GM03348 (cell line): ENCODE data around the gene SNRNP25.
"Not testable (repeated sequence)": the region's sequence is repeated elsewhere in the genome, so short reads cannot be mapped to it uniquely, and the experiment has no call there.

Experiments used
- DNase-seq: peaks from one replicate; pipeline ENCODE4 v3.0.0; 2012; ENCODE audit warnings: low spot score

The SNRNP25 gene

DNA sequence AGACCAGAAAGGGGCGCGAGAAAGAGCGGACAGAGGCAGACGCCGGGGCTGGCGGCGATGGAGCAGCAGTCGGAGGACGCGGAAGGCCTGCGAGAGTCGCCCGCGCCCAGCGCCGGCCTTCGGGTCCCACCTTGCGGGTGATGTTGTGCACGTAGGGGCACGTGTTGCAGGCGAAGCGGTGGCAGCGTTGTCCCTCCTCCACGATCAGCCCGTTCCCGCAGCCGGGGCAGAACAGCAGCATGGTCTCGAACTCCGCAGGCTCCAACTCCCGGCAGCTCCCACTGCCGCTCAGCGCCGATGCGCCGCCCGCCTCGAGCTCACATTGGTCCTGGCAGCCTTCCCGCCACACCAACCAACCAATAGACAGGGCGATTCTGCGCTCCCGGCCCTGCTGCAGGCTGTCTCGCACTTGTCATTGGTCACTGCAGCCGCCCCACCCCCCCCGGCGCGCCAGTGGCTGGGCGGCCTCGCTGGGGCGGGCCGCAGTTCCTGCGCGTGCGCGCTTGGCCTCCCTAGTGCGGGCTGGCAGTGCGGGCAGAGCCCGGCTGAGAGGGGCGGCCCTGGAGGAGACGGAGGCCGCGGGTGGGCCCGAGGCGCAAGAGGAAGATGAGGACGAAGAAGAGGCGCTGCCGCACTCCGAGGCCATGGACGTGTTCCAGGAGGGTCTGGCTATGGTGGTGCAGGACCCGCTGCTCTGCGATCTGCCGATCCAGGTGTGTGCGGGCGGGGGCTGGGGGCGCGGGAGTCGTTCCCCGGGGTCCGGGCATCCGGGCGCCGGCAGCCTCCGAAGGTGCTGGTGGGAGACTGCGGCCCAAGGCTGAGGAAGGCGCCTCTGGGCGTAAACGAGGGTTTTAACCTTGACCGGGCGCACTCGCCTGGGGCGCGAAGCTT, at the start of gene SNRNP25, which contains the start of gene POLR3K:
Gene SNRNP25 (plus strand): TSS at position 483 of the 891 bp plus-strand sequence. CDS start 189 bp downstream, at position 672.
Gene POLR3K (minus strand): TSS at position 263 of the 891 bp plus-strand sequence. CDS start 22 bp downstream, at position 241.
- DNase-seq: peak; percentile 100

DNA sequence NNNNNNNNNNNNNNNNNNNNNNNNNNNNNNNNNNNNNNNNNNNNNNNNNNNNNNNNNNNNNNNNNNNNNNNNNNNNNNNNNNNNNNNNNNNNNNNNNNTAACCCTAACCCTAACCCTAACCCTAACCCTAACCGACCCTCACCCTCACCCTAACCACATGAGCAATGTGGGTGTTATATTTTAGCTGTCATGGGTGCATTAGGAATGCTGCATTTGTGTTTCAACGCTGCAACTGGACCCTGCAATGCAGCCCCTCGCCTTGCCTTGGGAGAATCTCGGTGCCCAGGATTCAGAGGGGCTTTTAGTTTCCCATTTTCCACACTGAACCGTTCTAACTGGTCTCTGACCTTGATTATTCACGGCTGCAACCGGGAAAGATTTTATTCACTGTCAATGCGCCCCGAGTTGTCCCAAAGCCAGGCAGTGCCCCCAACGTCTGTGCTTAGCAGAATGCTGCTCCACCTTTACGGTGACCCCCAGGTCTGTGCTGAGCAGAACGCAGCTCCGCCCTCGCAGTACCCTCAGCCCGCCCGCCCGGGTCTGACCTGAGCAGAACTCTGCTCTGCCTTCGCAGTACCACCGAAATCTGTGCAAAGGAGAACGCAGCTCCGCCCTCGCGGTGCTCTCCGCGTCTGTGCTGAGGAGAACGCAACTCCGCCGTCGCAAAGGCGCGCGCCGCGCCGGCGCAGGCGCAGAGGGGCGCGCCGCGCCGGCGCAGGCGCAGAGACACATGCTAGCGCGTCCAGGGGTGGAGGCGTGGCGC, 43.5 kb upstream of the SNRNP25 start:
- DNase-seq: no peak

DNA sequence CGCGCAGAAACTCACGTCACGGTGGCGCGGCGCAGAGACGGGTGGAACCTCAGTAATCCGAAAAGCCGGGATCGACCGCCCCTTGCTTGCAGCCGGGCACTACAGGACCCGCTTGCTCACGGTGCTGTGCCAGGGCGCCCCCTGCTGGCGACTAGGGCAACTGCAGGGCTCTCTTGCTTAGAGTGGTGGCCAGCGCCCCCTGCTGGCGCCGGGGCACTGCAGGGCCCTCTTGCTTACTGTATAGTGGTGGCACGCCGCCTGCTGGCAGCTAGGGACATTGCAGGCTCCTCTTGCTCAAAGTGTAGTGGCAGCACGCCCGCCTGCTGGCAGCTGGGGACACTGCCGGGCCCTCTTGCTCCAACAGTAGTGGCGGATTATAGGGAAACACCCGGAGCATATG, 42.9 kb upstream of the SNRNP25 start:
- not testable (repeated sequence) for DNase-seq

DNA sequence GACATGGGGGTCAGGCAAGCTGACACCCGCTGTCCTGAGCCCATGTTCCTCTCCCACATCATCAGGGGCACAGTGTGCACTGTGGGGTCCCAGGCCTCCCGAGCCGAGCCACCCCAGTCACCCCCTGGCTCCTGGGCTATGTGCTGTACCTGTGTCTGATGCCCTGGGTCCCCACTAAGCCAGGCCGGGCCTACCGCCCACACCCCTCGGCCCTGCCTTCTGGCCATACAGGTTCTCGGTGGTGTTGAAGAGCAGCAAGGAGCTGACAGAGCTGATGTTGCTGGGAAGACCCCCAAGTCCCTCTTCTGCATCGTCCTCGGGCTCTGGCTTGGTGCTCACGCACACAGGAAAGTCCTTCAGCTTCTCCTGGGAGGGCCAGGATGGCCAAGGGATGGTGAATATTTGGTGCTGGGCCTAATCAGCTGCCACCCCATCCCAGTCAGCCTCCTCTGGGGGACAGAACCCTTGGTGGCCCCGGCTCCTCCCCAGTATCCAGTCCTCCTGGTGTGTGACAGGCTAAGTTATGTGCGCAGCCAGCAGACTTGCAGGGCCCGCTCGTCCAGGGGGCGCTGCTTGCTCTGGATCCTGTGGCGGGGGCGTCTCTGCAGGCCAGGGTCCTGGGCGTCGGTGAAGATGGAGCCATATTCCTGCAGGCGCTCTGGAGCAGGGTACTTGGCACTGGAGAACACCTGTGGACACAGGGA, 36.4 kb upstream of the SNRNP25 start:
- not testable (repeated sequence) for DNase-seq

DNA sequence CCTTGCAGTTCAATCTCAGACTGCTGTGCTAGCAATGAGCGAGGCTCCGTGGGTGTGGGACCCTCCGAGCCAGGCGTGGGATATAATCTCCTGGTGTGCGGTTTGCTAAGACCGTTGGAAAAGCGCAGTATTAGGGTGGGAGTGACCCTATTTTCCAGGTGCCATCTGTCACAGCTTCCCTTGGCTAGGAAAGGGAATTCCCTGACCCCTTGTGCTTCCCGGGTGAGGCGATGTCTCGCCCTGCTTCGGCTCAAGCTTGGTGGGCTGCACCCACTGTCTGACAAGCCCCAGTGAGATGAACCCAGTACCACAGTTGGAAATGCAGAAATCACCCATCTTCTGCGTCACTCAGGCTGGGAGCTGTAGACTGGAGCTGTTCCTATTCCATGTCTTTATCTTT, 32.7 kb upstream of the SNRNP25 start:
- not testable (repeated sequence) for DNase-seq

DNA sequence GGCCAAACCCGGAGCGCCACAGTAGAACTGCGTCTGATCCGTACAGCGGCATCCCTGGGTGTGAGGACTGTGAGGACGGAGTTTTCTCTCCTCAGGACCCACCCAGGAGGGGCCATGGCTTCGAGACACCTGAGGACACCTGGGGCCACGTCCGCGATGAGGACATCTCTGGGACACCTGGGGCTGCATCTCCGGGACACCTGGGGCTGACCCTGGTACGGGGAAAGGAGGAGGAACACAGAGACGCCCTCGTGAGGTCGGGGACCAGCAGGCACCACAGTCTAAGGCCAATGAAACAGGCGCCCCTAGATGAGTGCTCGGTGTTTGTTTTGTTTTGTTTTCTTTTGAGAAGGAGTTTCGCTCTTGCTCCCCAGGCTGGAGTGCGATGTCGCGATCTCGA, 29.5 kb upstream of the SNRNP25 start:
- not testable (repeated sequence) for DNase-seq

DNA sequence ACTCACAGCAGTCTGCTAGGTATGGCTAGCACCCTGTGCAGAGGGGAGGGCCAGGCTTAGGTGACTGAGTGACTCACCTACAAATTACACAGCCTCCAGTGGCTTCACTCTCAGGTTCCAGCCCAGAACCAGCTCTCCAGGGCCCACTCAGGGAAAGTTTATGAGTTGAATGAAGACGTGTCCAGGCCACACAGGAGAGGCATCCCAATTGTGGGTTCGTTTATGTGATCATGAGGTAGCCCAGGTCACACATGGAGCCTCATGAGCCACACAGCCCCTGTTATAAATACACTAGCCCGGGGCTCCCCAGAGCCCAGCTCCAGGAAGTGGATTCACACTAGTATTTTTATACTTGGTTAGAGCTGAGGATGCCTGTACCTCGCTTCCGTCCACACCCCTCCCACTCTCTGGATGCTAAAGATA, 27.7 kb upstream of the SNRNP25 start:
- DNase-seq: not testable (repeated sequence)

DNA sequence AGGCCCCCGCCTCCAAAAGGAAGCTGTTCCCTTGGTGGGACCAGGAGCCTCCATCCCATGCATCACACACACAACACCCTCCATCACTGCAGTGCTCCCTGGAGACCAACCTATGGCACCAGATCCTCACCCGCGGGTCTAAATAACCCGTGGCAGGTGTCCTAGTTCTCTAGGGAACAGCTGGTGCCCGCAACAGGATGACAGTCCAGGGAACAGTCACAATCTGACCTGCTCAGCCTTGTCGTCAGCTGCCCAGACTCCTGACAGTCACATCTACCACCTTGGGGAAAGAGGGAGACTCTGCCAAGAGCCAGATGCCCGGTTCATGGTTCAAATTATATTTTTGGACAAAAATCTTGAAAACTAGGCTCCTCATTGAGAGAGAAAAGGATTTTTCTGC, 23.0 kb upstream of the SNRNP25 start:
- DNase-seq: not testable (repeated sequence)

DNA sequence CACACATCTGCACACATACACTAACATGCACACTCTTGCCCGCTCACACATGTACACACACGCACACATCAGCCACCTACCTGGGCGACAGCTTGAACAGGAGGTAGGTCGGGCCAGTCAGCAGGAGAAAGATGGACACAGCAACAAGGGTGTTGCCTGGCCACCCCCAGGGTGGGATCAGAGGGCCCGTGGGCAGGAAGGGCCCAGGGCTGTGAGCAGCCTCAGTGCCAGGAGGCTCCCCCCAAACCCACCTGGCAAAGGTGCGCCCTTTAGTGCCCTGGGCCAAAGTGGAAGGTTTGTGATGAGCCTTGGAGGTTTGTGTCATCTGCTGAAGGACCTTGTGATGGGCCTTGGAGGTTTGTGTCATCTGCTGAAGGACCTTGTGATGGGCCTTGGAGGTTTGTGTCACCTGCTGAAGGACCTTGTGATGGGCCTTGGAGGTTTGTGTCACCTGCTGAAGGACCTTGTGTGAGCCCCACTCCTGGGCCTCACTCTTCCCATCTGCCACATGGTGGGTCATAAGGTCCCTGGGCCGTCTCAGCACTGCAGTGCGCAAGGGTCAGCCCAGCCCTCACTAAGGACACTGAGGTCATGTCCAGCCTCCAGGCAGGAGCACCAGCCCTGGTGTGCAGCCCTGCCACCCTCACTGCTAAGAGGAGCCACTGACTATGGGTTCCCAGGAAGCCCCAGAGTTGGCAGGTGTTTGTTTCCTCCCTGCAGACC, 20.3 kb upstream of the SNRNP25 start:
- not testable (repeated sequence) for DNase-seq

DNA sequence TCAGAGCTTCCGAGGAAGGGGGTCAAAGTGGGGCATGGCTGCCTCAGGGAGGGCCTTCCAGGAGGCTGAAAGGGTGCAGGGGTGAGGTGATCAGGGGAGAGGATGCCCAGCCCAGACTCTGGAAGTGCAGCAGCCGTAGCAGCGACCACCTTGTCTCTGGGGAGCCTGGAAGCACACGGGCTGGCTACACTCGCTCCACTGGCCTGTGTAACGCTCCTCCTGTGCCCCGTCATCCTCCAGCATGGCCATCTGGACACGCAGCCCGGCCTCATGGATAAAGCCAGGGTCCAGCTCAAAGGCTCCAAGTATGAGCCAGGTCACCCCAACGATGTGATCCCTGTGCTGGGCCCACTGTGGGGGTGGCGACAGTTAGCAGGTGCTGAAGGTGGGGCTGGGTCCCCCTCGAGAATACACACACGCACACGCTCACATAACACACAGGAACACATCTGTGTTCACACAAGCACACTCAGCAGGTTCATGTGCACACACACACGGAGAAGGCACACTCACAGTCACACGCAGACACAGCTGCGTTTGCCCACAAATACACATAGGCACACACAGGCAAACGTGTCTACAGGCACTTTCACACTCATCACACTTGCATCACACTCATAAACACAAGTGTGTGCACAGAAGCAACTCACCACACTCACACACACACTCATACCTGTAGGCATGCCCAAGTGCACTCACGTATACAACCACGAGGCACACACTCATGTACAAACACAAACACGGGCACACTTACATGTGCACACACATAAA, 19.6 kb upstream of the SNRNP25 start:
- no peak for DNase-seq

DNA sequence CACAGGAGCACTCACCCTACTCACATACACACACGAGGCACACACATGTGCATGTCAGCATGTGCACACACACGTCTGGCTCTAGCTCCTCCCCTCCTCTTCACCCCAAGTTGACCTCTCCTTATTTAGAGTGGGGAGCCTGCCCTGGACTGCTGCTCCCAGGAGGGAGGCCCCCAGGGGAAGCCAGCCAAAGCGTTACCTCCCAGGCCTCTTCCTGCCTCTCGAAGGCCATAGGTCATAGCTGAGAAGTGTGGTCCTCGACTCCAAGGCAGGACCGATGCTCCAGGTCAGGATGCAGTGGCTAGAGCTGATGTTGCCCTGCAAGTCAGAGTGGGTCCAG, 19.0 kb upstream of the SNRNP25 start:
- no peak for DNase-seq

DNA sequence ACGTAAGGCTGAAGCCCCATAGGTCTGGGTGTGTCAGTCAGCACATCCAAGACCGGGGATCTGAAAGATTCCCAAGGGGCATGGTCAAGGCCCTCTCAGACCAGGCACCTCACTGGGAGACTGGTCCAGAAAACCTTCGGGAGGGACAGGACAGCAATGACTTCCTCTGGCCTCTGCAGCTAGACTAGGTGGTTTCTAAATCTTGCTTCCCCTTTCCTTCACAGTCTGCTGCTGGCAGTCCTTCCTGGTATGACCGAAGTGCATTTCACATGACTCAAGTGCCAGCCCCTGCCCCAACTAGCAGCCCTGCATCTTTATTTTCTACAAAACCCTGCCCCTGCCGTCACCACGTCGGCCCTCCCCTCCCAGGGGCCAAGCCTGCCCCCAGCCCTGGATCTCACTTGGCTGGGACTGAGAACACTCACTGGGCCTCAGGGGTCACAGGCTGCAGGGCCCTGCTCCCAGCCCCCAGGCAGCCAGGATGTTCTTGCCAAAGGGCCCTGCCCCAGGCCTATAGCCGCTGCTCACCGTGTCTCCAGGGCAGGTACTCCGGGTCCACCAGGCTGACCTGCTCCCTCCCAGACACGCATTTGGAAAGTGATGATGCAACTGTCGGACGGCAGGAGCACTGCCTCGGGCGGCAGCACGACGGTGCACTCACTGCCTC, 18.5 kb upstream of the SNRNP25 start:
- no peak for DNase-seq

DNA sequence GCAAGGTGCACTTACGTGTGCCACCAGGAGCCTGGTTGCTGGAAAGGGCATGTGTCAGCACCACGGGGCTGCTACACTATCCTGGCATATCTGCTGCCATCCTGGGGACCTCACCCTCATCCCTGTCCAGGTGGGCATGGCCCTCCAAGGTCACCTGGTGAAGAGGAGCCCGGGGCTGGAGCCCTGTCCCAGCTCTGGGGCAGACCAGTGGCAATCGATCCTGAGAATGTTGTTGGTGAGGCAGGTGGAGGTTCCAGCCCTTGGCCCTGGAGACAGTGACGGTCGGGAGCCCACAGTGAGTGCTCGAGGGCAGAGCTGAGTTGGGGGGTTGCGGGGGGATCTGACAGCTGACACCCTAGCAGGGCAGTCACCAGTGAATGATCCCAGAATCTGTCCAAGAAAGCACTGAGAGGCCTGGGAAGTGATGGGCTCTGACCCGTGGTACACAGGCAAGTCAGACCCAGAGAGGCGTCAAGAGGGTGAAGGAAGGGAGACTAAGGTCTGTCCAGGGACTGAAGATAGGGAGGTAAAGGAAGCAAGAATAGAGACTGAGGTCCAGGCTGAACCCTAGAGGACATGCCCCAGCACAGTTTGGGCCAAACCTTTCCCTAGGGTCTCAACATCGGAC, 17.8 kb upstream of the SNRNP25 start:
- DNase-seq: no peak

DNA sequence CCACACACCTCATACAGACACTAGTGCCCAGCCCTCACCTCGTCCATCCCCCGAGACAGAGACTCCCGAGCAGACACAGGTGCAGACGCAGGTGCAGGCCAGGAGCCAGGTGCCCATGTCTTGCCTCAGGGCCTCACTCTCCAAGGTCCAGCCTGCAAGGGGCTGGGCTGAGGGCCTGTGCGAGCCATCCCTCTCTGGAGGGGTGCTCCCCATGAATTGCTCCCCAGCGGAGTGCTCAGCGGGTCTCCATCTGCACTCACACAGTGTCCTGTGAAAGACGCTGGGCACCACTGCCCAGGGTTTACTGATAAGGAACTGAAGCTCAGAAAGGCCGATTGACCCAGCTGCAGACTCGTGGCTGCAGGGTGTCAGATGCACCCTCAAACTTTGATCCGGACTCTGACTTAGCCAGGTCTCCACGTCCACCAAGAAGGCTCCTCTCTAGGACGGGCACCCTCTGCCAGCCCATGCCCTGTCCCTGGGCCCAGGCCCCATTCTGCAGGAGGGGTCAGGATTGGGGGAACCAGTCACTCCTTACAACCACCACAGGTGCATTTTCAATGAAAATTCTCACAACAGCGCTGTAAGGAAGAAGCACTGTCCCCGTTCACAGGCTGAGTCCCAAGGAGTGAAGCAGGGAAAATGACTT, 17.2 kb upstream of the SNRNP25 start:
- DNase-seq: no peak

DNA sequence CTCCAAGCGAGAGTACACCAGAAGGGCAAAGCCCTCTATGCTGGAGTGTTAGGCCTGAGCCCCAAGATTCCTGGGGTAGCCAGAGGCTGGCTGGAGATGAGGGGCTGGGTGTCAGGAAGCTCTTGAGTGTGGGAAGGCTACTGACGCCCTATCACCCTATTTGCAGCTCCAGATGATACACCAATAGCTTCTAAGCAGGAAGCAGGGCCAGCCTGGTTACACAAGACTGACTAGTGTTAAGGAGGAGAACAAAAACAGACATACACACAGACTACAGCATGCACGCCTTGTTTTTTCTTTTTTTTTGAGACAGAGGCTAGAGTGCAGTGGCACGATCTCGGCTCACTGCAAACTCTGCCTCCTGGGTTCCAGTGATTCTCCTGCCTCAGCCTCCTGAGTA, 16.1 kb upstream of the SNRNP25 start:
- no peak for DNase-seq

DNA sequence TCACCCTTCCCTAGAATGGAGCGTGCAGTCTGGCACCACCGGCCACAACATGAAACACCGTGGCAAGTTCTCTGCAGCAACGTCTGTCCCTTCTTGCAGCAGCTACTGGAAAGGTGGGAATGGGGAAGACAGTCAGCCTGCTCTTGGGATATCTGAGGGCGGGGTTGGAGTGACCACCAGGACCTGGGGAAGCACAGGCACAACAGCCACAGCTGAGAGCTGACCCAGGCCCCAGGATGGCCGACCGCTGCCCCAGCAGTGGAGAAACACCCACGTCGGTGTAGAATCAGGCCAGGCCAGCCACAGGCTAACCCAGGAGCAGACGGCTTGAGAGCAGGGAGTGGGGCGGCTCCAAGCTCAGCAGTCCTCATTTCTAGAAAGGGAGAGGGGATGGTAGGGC, 15.4 kb upstream of the SNRNP25 start:
- not testable (repeated sequence) for DNase-seq

DNA sequence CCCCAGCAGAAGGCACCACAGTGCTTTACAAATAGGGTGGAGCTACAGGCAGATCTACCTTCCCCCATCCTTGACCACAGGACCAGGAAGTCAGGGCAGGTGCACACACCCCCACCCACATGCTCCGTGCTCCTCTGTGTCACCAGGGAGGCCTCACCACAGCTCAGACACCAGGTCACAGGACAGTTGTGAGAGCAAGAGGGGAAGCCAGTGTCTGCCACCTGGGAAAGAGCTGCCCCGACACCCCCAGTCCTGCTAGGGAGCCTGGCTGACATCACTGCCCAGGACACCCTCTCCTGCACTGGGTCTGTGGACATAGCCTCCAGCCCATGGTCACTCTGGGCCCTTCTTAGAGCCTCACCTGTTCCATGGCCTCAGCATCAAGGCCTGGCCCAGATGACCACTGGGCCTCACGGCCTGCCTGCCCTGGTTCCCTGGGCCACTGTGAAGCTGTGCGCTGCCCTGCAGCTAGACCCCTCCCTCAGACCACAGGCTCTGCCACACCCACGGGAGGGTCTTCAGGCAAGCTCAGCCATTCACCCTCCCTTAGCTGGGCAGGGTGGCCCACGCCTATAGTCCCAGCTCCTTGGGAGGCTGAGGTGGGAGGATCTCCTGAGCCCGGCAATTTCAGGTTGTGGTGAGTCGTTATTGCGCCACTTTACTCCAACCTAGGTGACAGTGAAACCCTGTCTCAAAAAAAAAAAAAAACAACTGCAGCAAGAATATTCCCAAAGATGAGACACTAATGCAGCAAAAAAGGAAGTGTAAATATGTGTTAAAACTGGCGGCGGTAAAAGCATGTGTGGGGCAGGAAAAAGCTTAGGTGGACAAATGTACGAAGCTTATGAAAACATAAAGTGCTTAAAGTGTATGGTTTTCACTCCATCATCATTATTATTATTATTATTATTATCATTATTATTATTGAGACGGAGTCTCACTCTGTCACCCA, 14.4 kb upstream of the SNRNP25 start:
- DNase-seq: no peak

DNA sequence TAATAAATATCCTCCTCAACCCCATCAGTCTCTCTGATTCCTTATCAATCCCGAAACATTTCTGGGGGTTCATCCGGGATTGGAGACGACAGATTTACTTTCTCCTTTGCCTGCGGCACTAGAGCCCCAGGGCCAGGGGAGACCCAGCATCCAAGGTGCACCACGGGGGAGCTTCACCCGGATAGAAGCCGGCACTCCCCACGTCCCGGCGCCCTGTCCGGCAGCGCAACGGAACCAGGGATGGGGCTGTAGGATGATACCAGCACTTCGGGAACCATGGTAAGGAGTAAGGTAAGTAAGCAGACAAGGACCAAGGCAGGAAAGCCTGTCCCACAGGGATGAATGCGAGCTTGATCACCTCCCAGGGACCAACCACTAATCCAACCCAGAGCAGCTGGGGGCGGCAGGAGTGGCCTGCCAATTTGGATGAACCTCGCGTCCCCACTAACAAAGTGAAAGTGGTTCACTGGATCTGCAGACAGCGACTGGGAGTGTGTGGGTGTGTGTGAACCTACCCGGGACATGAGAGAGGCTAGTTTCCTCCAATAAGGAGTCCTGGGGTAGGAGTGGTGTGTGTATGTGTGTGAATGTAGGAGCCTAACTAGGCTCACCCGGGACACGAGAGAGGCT, 12.1 kb upstream of the SNRNP25 start:
- no peak for DNase-seq
